HepG2 (cell line): ENCODE data around the gene EFEMP2. TPM values are rescaled to one million over a fixed set of nuclear protein-coding genes. Genes with fewer than 3 reads are reported as not detected.

Experiments used
- CHD4 ChIP-seq: fragments of 200-600 bp; sonication (generic); IDR thresholded peaks from 2 replicates; pipeline ENCODE4 v1.7.0; 2017; ENCODE audit warnings: mild to moderate bottlenecking, low read length, borderline replicate concordance
- FOXM1 ChIP-seq: sonication (generic); formaldehyde crosslinking; IDR thresholded peaks from 2 replicates; pipeline ENCODE4 v1.5.0; 2020; ENCODE audit warnings: missing genetic modification reagents
- HNF1B ChIP-seq: sonication (generic); formaldehyde crosslinking; IDR thresholded peaks from 2 replicates; pipeline ENCODE4 v1.5.1; 2020; ENCODE audit warnings: mild to moderate bottlenecking, moderate library complexity, missing genetic modification reagents
- HNRNPL ChIP-seq: fragments of 200-400 bp; formaldehyde crosslinking; IDR thresholded peaks from 2 replicates; pipeline ENCODE4 v1.6.1; 2017; ENCODE audit warnings: mild to moderate bottlenecking, low read depth, low read length
- NCOA2 ChIP-seq: sonication (generic); formaldehyde crosslinking; IDR thresholded peaks from 2 replicates; pipeline ENCODE4 v1.8.0; 2022; ENCODE audit warnings: inconsistent platforms
- SNAPC2 ChIP-seq: sonication (generic); formaldehyde crosslinking; IDR thresholded peaks from 2 replicates; pipeline ENCODE4 v1.8.1; 2022; ENCODE audit warnings: mild to moderate bottlenecking, missing genetic modification reagents
- SP4 ChIP-seq: sonication (generic); formaldehyde crosslinking; IDR thresholded peaks from 2 replicates; pipeline ENCODE4 v1.8.1; 2023; ENCODE audit warnings: mild to moderate bottlenecking, missing genetic modification reagents
- SUZ12 ChIP-seq: fragments of 150-350 bp; IDR thresholded peaks from 2 replicates; pipeline ENCODE4 v1.6.1; 2014; ENCODE audit warnings: low read depth, low read length
- TBL1XR1 ChIP-seq: fragments of 150-350 bp; IDR thresholded peaks from 2 replicates; pipeline ENCODE4 v1.6.1; 2014; ENCODE audit warnings: borderline replicate concordance, low read length; ENCODE audit not compliant: partially characterized antibody
- TEF ChIP-seq: sonication (generic); formaldehyde crosslinking; IDR thresholded peaks from 2 replicates; pipeline ENCODE4 v1.5.0; 2020; ENCODE audit warnings: missing genetic modification reagents
- TFDP1 ChIP-seq: IDR thresholded peaks from 2 replicates; pipeline ENCODE4 v1.6.1; 2016; ENCODE audit warnings: missing compliant biosample characterization, missing genetic modification reagents, borderline replicate concordance
- THAP11 ChIP-seq: IDR thresholded peaks from 2 replicates; pipeline ENCODE4 v1.6.1; 2016; ENCODE audit warnings: missing biosample characterization, missing genetic modification reagents
- TRAFD1 ChIP-seq: sonication (generic); formaldehyde crosslinking; IDR thresholded peaks from 2 replicates; pipeline ENCODE4 v1.5.1; 2020; ENCODE audit warnings: missing genetic modification reagents, mild to moderate bottlenecking, borderline replicate concordance
- XRCC5 ChIP-seq: fragments of 200-400 bp; formaldehyde crosslinking; optimal IDR thresholded peaks from 2 replicates; pipeline ENCODE3; 2017; ENCODE audit warnings: mild to moderate bottlenecking, low read length
- ZBTB21 ChIP-seq: sonication (generic); formaldehyde crosslinking; IDR thresholded peaks from 2 replicates; pipeline ENCODE4 v1.4.0; 2020; ENCODE audit warnings: missing genetic modification reagents
- ZBTB3 ChIP-seq: sonication (generic); formaldehyde crosslinking; IDR thresholded peaks from 2 replicates; pipeline ENCODE4 v1.4.0; 2020; ENCODE audit warnings: low read depth, mild to moderate bottlenecking, moderate library complexity, missing genetic modification reagents, borderline replicate concordance
- ZBTB34 ChIP-seq: sonication (generic); formaldehyde crosslinking; IDR thresholded peaks from 2 replicates; pipeline ENCODE4 v1.8.0; 2022; ENCODE audit warnings: mild to moderate bottlenecking, missing genetic modification reagents
- ZBTB7B ChIP-seq: sonication (generic); formaldehyde crosslinking; IDR thresholded peaks from 2 replicates; pipeline ENCODE4 v1.4.0; 2020; ENCODE audit warnings: missing genetic modification reagents
- ZFP37 ChIP-seq: sonication (generic); formaldehyde crosslinking; IDR thresholded peaks from 2 replicates; pipeline ENCODE4 v1.4.0; 2020; ENCODE audit warnings: missing genetic modification reagents, borderline replicate concordance
- ZFP82 ChIP-seq: sonication (generic); formaldehyde crosslinking; IDR thresholded peaks from 2 replicates; pipeline ENCODE4 v1.5.1; 2020; ENCODE audit warnings: mild to moderate bottlenecking, missing genetic modification reagents, borderline replicate concordance
- ZNF138 ChIP-seq: sonication (generic); formaldehyde crosslinking; IDR thresholded peaks from 2 replicates; pipeline ENCODE4 v1.5.0; 2020; ENCODE audit warnings: mild to moderate bottlenecking, low read depth, missing genetic modification reagents
- ZNF354B ChIP-seq: sonication (generic); formaldehyde crosslinking; IDR thresholded peaks from 2 replicates; pipeline ENCODE4 v1.8.0; 2022; ENCODE audit warnings: mild to moderate bottlenecking, missing genetic modification reagents
- ZNF530 ChIP-seq: sonication (generic); formaldehyde crosslinking; IDR thresholded peaks from 2 replicates; pipeline ENCODE4 v1.5.0; 2020; ENCODE audit warnings: low read depth, mild to moderate bottlenecking, missing genetic modification reagents
- ZNF563 ChIP-seq: sonication (generic); formaldehyde crosslinking; IDR thresholded peaks from 2 replicates; pipeline ENCODE4 v1.8.0; 2022; ENCODE audit warnings: mild to moderate bottlenecking, moderate library complexity, missing genetic modification reagents
- ZNF614 ChIP-seq: IDR thresholded peaks from 2 replicates; pipeline ENCODE4 v1.6.1; 2018; ENCODE audit warnings: missing biosample characterization, missing genetic modification reagents, inconsistent platforms, borderline replicate concordance
- ZNF678 ChIP-seq: sonication (generic); formaldehyde crosslinking; IDR thresholded peaks from 2 replicates; pipeline ENCODE4 v1.4.0; 2020; ENCODE audit warnings: mild to moderate bottlenecking, missing genetic modification reagents
- polyA plus RNA-seq, 8 experiments: library from polyadenylated mRNA; depleted of rRNA in 3 of 8; stranded (reverse) in 7 of 8; unstranded in 1 of 8; fragments of >200 nt; fragmentation: Illumina TruSeq in 4 of 8; extraction: Trizol in 4 of 8; gene quantifications; 2 replicates each; pipeline versions ENCODE4 v1.2.1 to v1.2.3, GENCODE V29; 2011 to 2016; ENCODE audit warnings: low read depth in 4 of 8, missing spikeins in 1 of 8, mixed read lengths in 1 of 8; ENCODE audit not compliant: insufficient read depth in 1 of 8
- total RNA-seq, 5 experiments: library from RNA; depleted of rRNA; stranded (reverse); fragments of >200 nt; fragmentation: Illumina TruSeq; extraction: Trizol; gene quantifications; 2 replicates each; pipeline ENCODE4 v1.2.3, GENCODE V29; 2016; ENCODE audit warnings: low read depth in 1 of 5

EFEMP2 gene
- total and polyA plus RNA-seq, 2 of the 13 experiments (the other 11 are each of a cell fraction or from before 2014, with no cell fraction given), result 7.4 to 29.7 TPM

- TF ChIP-seq ZNF678 (CRISPR knock-in tag), result no peak
- no peak for TF ChIP-seq ZNF354B (CRISPR knock-in tag)
- TF ChIP-seq XRCC5, result no peak
- no peak for TF ChIP-seq TEF (CRISPR knock-in tag)
- TF ChIP-seq SP4 (CRISPR knock-in tag), result peak; percentile 37; the same call in 1 of the 2 replicates
- no peak for TF ChIP-seq SUZ12
- no peak for TF ChIP-seq THAP11 (CRISPR knock-in tag)
- TF ChIP-seq TRAFD1 (CRISPR knock-in tag), result no peak
- TF ChIP-seq ZFP37 (CRISPR knock-in tag), result no peak
- peak; percentile 43; the same call in 1 of the 2 replicates for TF ChIP-seq TFDP1 (CRISPR knock-in tag)
- no peak for TF ChIP-seq ZBTB21
- TF ChIP-seq ZFP82 (CRISPR knock-in tag), result no peak
- TF ChIP-seq FOXM1 (CRISPR knock-in tag), result no peak
- no peak for TF ChIP-seq ZNF563
- TF ChIP-seq NCOA2 (CRISPR knock-in tag), result no peak
- no peak for TF ChIP-seq ZNF614
- TF ChIP-seq ZBTB34 (CRISPR knock-in tag), result no peak
- TF ChIP-seq ZBTB3, result no peak
- no peak for TF ChIP-seq ZNF138 (CRISPR knock-in tag)
- TF ChIP-seq HNRNPL, result peak; percentile 4; the same call in 1 of the 2 replicates
- no peak for TF ChIP-seq SNAPC2 (CRISPR knock-in tag)
- TF ChIP-seq TBL1XR1, result no peak
- no peak for TF ChIP-seq CHD4
- no peak for TF ChIP-seq ZBTB7B
- TF ChIP-seq ZNF530 (CRISPR knock-in tag), result no peak
- 0 out of 2 replicates have a peak, but pooled peaks have one; percentile 19 for TF ChIP-seq HNF1B
Measured at GRCh38 chr11:65849771-65850216, 22.8 kb downstream of the EFEMP2 start (continued).
